HG02938 (cell line): Measurements from ENCODE around the gene TENM3.

Experiments
- ATAC-seq: cut with Tn5 transposase; IDR thresholded peaks from one replicate; pipeline ENCODE4 v1.9.1; 2021; ENCODE audit warnings: mild to moderate bottlenecking, moderate library complexity; ENCODE audit not compliant: unreplicated experiment

Gene TENM3

DNA sequence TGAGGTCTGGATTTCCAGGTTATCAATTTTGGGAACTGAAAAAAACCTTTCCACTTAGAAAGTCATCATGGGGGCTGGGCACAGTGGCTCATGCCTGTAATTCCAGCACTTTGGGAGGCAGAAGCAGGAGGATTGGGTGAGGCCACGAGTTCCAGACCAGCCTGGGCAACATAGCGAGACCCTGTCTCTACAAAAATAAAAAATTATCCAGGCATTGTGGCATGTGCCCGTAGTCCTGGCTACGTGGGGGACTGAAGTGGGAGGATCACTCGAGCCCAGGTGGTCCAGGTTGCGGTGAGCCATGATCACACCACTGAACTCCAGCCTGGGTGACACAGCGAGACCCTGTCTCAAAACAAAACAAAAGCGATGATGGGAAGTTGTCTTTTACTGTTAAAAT, 7.9 kb downstream of the TENM3 start:
- ATAC-seq = no peak

DNA sequence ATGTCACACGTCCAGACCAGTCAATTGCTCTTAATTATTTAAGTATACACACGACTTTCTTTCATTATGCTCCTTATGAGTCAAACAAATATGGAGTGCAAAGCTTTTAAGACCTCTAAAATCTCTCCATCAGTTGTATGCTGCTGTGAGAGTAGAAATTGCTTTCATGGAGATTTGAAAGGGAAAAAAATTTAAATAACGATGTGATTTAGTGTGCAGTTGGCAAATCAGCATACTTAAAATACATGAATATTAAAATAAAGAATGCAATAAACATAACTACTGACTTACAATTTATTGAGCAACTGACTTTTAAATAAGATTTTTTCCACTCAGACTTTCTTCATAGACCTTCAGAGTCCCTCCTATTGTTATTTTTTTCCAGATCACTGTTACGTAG, 9.0 kb downstream of the TENM3 start:
- no peak for ATAC-seq

DNA sequence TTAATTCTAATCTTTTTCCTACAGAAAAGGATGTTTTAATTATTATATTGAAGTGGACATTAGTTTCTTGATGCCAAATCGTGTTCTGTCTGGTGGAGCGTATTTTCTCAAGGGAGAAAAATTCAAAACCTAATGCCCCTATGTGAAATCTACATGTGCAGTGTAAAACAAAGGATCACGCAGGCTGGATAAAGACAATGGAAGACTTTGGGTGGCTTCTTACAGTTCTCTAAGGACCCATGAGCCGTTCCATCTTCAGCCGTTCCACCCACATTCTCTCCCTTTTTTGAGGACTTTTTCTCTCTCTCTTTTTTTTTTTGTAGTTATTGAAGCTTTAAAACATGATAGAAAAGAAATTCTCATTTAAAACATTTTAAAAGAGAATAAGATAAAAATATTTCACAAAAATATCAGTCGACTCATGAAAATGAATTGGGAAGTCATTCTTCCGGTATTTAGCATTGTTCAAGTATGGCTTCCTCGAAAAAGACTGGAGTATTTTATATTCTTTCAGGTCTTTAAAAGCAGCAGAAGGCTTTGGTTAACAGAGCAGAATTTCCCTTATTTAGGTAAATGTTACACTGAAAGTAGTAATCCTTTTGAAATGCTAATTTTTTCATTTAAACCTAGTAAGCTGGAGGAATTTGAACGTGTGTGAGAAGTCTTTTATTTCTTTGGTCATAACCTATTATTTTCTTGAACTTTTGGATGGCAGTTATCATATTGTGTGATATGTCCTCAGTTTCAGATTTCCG, 11.0 kb downstream of the TENM3 start:
- no peak for ATAC-seq

DNA sequence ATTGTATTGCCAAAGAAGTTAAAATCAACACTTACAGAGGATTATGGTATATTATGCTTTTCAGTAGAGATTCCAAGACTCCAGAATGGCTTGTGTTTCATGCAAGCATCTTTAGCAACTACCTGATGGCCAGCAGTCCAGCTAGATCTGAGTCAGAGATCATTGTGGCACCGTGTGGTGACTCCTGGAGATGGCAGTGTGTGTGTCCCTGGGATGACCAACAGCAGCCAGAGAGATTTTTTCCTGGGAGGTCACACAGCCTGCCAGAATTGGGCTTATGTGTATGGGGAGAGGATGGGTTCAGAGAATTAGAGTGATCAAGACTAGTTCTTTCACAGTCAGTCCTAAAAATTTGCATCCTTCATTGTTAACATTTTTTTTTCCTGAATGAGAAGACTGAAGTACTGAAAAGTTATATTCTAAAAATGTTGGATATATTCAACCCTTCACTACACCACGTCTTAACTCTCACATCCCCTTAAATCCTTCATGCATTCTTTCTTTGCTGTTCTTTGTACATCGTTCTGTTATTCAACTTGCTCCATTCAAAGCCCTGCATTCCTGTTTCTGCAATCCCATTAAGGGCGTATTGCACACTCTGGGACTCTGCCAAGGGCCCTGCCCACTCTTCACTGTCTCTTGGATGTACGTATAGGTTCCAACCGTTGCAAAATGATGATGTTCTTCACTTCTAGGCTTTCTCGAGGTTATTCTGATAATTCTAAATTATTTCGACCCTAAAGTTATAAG, 12.4 kb downstream of the TENM3 start:
- no peak for ATAC-seq

DNA sequence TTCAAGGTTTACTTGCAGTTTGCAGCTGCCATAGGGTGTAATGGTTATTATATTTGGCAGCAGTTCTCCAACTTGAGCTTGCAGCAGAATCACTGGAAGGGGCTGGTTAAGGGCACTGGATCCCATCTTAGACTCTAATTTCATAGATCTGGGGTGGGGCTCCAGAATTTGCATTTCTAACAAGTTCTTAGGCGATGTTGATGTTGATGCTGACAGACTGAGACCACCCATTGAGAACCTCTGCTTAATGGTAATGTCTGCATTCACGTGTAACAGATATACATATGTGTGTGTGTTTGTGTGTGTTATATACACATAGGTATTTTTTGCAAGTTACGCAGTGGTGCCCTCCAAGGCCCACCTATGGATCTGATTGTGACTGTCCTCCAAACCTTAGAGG, 13.8 kb downstream of the TENM3 start:
- no peak for ATAC-seq

DNA sequence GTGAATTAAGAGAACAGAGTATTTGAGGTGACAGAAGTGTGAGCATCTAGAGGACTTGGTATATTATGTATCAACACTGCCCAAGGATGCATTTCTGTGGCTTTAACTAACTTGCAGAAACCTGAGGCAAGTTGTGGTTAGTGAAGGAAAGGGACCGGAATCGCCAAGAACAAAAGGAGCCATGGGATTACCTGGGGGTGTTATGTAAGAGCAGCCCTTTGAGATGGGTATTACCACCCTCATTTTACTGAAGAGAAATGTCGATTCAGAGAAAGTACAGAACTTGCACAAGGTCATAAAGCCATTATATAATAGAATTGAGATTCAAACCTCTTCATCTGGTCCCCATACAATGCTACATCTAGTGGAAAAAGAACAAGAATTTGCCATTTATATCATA, 14.3 kb downstream of the TENM3 start:
- ATAC-seq = no peak

DNA sequence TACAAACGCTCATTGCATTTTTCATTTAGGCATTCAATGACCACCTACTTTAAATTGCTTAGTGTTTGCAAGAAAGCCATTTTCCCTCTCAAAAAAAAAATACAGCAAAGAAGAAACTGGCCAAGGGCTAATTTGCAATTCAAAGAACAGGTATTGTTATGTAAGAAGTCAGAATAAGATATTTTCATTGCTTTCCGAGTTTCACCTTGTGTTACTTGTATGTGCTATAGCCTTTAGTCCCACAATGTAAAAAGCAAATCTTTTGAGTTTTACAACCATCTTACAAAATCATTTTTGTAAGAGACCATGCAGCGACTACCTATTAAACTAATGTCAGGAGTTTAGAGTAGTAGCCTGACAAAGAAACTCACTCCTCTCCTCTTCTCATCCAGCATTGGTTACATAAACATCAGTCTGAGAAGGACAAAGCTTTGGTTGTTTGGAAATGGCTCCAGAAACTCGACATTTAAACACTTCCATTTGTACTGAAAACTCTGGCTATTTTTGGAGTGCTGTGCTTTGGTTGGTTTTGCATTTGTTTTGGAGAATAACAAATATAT, 15.3 kb downstream of the TENM3 start:
- ATAC-seq = no peak

DNA sequence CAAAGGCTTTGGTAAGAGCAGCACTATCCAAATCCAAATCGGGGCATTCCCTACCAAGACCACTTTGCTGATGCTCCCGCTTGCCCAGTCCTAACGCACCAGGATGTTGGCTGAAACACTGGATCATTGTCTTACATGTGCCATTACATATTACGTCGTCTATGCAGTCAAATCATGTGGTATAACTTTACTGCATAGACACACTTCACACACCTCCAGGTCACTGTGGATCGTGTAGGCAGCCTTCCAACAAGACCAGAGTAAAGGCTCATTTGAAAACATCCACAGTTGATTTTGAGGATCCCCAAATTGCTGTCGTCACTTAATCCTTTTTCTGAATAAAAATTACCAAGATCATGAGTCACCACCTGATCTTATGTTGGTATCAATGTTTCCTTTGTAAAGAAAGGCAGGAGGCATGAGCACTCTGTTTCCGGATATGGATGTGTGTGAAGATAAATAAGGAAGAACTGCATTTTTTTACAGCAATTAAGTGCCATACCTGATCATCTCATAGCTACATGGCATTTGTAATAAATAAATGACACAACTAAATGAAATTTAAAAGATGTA, 18.5 kb downstream of the TENM3 start:
- ATAC-seq = no peak

DNA sequence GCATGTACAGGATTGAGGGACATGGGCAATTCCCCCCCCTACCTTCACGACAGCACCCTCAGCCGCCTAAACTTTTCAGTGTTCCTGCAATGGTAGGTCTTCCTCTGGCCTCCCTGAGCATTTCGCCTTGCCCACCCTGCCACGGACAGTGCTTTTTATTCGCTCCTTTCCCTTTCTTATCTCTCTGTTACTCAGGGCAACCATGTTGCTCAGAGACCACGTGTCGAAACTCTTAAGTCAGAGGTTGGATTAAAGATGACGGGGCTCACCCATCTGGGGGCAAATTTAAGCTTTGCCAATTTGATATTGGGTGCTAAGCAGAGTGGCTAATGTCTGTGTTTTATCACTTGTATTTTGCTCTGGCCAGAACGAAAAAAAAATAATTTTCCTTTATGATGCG, 20.4 kb downstream of the TENM3 start:
- no peak for ATAC-seq

DNA sequence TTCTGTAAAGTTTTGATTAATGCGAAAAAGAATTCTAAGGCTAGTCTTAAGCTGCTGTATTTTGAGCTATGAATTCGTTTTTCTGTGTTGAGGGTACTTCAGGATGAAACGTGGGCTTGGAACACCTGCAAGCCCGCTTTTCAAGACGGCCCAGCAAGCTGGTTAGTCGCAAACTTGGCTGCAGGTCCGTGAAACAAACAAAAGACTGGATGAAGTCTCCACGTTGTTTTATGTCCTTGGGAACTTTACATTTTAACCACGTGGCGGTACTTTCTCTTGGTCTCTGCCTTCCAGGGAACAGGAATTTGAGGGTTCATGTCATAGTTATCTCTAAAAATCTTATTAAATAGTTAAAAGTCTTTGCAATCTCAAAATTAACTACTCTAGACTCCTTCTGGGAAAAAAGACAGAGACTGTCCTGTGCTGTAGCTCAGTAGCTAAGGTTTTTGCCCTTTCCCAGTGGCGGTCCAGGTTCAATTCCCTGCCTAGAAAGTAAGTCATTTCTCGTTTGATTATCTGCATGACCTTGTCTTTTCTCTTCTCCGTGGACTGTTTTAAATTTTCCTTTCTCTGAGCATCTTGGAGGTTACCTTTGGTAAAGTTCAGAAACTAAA, 21.0 kb downstream of the TENM3 start:
- ATAC-seq = no peak

DNA sequence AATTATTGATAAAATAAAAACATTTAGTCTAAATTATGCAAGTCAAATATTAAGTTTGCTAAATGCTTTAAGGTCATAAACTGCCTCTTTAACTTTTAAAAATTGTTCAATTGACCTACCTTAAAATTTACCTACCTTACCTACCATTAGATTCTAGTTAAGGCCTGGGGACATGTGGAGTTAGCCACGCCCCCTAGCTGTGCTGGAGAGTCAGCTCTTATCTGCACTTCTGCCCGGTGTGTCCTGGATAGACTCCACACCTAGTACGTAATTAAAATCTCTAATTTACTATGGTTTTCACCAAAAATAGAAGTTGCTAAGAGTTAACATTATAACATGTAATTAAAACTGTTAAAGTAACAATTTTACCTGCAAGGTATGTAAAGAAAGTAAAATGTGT, 22.7 kb downstream of the TENM3 start:
- ATAC-seq = no peak

DNA sequence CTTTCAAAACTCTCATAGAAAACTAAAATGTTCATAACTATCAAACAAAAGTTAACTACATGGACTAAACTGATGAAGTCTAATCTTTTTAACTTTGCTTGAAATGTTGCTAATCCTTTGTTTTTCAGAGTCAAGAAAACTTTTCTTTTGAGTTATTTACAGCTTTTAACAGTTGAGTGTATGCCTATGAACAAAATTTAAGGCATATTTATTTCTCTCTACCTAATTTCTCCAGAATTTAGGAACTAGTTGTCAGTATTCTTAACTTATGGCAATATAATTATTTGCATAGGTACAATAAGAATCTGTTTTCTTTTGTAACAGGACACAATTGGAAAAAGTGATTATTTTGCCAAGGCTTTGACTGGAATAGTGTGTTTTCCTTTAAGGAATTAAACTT, 23.8 kb downstream of the TENM3 start:
- ATAC-seq = no peak

DNA sequence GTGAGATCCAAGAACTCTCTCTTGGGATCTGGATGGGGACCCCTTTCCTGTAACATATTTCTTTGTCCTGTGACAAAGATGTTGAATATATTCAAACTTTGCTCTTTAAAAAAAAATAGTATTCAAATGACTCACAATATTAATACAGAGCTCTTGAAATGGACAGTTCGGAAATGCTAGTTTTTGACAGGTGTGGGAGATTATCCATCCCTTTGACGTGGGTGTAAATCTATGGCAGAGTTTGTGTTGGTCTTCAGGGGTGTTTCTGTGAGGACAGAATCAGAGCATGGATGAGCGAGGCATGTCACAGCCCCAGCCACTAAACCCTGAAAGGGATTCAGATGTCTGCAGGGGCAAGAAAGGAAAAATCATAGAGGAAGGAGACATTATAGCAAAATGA, 25.8 kb downstream of the TENM3 start:
- ATAC-seq = no peak

DNA sequence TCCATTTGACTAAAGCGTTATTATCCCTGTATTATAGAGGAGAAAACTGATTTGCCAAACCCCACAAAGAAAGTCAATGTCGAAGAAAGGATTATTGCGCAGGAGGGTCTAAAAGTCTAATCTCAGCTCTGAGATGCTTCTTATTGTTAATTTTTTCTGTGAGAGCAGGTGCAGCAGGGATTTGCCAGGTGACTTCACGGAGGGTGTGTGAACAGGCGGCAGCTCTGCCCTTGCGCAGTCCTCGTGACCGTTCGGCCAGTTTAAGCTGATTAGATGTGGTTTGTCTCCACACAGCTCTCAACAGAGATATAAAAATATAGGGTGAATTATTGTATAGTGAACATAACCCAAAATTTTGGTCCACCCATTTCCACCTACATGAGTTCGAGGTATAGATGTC, 28.5 kb downstream of the TENM3 start:
- ATAC-seq = no peak

DNA sequence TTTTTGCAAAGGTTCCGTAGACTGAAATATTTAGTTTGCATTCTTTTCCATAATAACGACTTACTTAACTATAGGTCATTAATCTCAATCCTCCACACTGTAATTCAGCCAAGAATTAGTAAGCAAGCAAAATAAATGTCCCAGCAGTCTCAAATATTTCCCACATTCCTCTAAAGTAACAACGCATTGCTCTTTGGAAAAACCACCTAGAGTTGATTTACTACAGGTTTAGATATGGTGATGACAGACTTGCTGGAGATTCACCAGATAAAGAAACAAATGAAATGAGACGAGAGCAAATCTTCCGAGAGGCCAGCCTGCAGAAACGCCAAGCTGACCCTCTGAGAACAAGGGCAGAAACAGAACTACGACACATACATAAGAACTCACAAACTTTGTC, 28.9 kb downstream of the TENM3 start:
- no peak for ATAC-seq

DNA sequence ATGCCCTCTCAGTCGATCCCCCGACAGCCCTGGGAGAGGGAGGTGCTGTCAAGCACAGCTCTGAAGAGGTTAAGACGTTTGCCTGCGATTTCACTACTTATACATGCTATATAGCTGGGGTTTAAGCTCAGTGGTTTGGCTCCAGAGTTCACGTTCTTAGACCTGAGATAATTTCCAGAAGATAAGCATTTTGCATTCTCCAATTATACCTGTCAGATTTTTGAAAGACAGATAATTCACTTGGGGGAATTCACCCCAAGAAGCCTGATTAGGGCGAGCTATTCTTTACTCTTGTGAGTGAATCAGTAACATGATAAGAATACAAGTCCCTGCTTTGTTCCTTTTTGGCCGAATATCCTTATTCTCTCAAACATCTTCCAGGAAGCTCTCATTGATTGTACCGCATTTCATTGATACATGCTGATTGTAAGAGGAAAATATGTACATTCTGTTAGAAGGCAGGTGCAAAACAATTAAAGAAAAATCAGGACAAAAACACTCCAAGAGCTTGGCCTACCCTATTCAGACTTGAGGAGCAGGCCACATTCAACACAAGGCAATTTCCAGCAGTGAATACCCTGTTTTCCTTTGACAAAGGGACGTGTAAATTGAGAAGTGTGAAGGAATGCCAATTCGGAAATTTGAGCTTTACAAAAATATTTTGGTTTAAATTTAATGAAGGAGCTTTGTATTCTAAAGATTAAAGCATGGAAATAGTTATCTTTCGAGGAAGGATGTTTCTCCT, 30.2 kb downstream of the TENM3 start:
- no peak for ATAC-seq

DNA sequence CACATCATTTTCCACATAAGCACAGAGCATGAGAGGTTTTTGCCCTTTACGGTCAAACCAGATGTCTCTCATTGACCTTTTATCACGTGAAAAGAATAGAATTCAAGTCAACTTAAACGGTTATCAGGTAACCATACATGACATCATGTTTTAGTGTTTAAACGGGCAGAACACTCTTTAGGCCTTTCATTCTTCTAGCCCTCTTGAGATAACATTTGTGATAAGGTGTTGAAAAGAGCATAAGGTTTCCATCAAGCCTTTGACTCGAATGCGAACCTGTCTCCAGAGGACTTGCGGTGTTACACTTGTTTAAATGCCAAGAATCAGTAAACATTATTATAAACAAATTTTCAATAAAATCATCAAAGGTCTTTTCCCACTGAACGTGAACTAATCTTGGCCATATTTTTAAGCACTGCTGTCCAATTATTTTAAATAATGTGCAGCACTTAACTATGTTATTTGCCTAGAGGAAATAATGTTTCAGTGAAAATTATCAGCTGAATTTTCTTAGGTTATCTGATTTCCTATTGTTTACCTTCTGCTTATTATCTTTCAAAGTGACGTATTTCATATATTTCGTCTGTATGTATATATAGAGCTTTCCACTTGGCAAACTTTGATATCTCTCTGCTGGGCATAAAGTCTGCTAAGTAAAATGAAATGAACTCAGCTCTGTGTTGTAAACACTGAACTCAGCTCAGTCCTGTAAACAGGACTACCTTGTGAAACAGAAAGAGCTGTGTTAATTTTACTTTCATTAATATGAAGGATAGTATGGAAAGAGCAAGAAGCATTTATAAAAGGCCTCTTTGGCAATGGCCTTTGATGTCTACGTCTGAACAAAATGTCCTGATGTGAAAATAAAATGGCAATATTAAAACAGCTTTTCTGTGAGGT, 33.3 kb downstream of the TENM3 start:
- no peak for ATAC-seq

DNA sequence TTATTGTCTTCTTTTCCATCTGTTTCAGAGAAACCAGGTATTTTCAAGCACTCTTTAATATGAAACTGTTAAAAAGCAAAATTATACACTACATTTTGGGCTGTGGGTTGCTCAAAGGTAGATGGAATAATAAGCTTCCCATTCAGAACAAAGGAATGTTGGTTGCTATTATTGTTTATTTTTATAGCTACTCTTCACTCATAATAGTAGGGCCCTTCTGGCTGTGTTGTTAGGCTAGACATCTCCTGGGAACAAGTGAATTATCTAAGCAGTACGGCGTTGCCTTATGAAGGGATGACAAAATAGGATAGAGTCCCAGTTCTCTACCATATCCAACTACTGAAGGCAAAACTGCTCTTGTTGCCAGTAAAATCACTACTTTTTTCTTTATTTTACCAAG, 34.2 kb downstream of the TENM3 start:
- no peak for ATAC-seq

DNA sequence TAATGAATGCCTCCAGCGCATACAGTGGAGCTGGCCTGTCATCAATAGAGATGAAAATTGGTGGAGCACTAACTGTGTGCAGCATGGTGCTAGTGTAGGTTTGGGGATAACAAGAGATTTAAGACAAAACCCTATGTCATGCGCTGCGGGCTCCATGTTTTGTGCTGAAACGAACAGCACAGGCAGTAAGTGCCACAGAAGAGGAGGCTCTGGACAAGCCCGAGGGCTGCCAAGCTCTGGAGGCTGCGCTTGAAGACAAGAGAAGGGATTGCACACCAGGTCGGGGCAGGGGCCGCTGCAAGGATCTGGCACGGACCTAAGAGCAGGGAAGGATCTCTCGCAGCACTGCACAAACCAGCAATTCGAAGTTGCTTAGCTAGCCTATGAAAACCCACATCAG, 35.5 kb downstream of the TENM3 start:
- no peak for ATAC-seq
